GM18909 (cell line): ENCODE results near the gene PRR22.
"Not testable (repeated sequence)": the region's sequence is repeated elsewhere in the genome, so short reads cannot be mapped to it uniquely, and the experiment has no call there.

Experiments used
- ATAC-seq: cut with Tn5 transposase; IDR thresholded peaks from one replicate; pipeline ENCODE4 v1.9.1; 2021; ENCODE audit warnings: mild to moderate bottlenecking; ENCODE audit not compliant: unreplicated experiment, poor library complexity

The PRR22 gene

GRCh38 chr19:5767949-5768348, 16.6 kb downstream of the PRR22 start:
- no peak for ATAC-seq

GRCh38 chr19:5765220-5765619, 19.3 kb downstream of the PRR22 start:
- ATAC-seq: no peak

GRCh38 chr19:5762608-5763217, 21.8 kb downstream of the PRR22 start:
- no peak for ATAC-seq

- ATAC-seq: no peak
These were observed 30.8 kb downstream of the PRR22 start for GRCh38 chr19:5753743-5754142.

- ATAC-seq: no peak
These were observed 32.8 kb downstream of the PRR22 start for GRCh38 chr19:5751709-5752108.

- no peak for ATAC-seq
These were observed 35.0 kb downstream of the PRR22 start for GRCh38 chr19:5749505-5749904.

GRCh38 chr19:5748920-5749319, 35.6 kb downstream of the PRR22 start:
- ATAC-seq: not testable (repeated sequence)

- not testable (repeated sequence) for ATAC-seq
These were observed 39.5 kb downstream of the PRR22 start for GRCh38 chr19:5744999-5745398.

- ATAC-seq: no peak
These were observed 40.9 kb downstream of the PRR22 start for GRCh38 chr19:5743630-5744029.

GRCh38 chr19:5742051-5742450, 42.5 kb downstream of the PRR22 start:
- no peak for ATAC-seq

- ATAC-seq: no peak
These were observed 46.1 kb downstream of the PRR22 start for GRCh38 chr19:5738423-5738822.

GRCh38 chr19:5733172-5733571, 51.4 kb downstream of the PRR22 start:
- ATAC-seq: not testable (repeated sequence)
